Peyer's patch (tissue), 4 donors: Measurements from ENCODE around the gene BAHCC1.

Experiments
- POLR2A ChIP-seq, 2 donors: fragments of 450-650 bp; IDR thresholded peaks; one replicate each; pipeline ENCODE4 v1.5.1; 2017; ENCODE audit warnings: antibody characterized with exemption in 2 of 2, mild to moderate bottlenecking in 2 of 2, moderate library complexity in 2 of 2
- TF ChIP-seq, protein P1 (sequence below), 6 experiments: fragments of 450-650 bp in 4 of 6; fragments of 200-600 bp in 2 of 6; sonication (generic) in 1 of 6; IDR thresholded peaks; one replicate each; pipeline ENCODE4 v1.5.1; 2017 to 2019; ENCODE audit warnings: antibody characterized with exemption in 6 of 6, mild to moderate bottlenecking in 3 of 6, moderate library complexity in 1 of 6

DNA sequence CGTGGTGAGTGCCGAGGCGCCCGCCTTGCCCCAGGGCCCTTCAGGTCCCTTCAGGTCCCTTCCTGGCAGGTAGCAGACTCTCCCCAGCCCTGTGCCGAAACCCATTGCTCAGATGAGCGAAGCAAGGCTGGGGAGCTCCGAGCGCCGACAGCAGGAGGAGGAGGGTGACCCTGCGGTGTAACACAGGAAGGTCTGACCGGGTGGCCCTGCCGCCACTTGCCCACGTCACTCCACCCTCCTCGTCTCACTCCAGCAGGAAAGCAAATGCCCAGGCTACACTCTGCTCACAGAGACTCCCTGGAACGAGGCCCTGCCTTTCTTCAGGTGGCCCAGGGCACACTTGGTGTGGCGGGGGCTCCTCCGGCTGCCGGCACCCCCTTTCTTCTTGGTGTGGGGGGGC, 60.1 kb downstream of the BAHCC1 start:
- TF ChIP-seq, protein P1, sequence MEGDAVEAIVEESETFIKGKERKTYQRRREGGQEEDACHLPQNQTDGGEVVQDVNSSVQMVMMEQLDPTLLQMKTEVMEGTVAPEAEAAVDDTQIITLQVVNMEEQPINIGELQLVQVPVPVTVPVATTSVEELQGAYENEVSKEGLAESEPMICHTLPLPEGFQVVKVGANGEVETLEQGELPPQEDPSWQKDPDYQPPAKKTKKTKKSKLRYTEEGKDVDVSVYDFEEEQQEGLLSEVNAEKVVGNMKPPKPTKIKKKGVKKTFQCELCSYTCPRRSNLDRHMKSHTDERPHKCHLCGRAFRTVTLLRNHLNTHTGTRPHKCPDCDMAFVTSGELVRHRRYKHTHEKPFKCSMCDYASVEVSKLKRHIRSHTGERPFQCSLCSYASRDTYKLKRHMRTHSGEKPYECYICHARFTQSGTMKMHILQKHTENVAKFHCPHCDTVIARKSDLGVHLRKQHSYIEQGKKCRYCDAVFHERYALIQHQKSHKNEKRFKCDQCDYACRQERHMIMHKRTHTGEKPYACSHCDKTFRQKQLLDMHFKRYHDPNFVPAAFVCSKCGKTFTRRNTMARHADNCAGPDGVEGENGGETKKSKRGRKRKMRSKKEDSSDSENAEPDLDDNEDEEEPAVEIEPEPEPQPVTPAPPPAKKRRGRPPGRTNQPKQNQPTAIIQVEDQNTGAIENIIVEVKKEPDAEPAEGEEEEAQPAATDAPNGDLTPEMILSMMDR (IDR thresholded peaks at IDR 0.05): no peak
- TF ChIP-seq POLR2A (IDR thresholded peaks at IDR 0.05): no peak
